22Rv1 (cell line): Measurements from ENCODE around the gene QRICH2.

ENCODE experiments used
- ZFX ChIP-seq: fragments of 450-650 bp; IDR thresholded peaks from 2 replicates; pipeline ENCODE4 v1.6.1; 2017; ENCODE audit warnings: antibody characterized with exemption, borderline replicate concordance
- TF ChIP-seq, protein P1 (sequence below): fragments of 450-650 bp; IDR thresholded peaks from 2 replicates; pipeline ENCODE4 v1.5.1; 2017; ENCODE audit warnings: mild to moderate bottlenecking

DNA sequence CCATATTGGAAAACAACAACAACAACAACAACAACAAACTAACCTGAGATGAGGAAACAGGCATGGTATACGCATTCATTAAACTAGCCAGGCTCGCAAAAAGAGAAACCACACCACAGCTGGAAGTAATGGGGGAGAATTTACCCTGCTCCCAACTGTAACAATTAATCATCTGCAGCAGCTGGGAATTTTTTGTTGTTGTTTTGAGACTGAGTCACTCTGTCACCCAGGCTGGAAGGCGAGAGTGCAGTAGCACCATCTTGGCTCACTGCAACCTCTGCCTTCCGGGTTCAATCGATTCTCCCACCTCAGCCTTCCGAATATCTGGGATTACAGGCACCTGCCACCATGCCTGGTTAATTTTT, 29.3 kb upstream of the QRICH2 start:
- TF ChIP-seq, protein P1, sequence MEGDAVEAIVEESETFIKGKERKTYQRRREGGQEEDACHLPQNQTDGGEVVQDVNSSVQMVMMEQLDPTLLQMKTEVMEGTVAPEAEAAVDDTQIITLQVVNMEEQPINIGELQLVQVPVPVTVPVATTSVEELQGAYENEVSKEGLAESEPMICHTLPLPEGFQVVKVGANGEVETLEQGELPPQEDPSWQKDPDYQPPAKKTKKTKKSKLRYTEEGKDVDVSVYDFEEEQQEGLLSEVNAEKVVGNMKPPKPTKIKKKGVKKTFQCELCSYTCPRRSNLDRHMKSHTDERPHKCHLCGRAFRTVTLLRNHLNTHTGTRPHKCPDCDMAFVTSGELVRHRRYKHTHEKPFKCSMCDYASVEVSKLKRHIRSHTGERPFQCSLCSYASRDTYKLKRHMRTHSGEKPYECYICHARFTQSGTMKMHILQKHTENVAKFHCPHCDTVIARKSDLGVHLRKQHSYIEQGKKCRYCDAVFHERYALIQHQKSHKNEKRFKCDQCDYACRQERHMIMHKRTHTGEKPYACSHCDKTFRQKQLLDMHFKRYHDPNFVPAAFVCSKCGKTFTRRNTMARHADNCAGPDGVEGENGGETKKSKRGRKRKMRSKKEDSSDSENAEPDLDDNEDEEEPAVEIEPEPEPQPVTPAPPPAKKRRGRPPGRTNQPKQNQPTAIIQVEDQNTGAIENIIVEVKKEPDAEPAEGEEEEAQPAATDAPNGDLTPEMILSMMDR = no peak
- no peak for TF ChIP-seq ZFX
